SK-N-SH (cell line): Measurements from ENCODE around the gene RHEBL1. TPM values are rescaled to one million over a fixed set of nuclear protein-coding genes. Genes with fewer than 3 reads are reported as not detected.

Experiments used
- CTCF ChIA-PET: fragments of 300-600, 350-600 bp; formaldehyde crosslinking; extraction: SDS; loops from one replicate; lab custom pipeline; 2021; lab: Yijun Ruan, JAX
- POLR2A ChIA-PET: fragments of 350-600 bp; sonication (Branson Sonifier 250); formaldehyde crosslinking; extraction: SDS; loops from one replicate; lab custom pipeline; 2020; ENCODE audit warnings: antibody characterized with exemption, inconsistent platforms; lab: Yijun Ruan, JAX
- DNase-seq: peaks from one replicate; pipeline ENCODE4 v3.0.0; 2012
- H2AFZ ChIP-seq: fragments of 200-600 bp; sonication (generic); 2 replicates; pipeline ENCODE4 v1.8.1; 2016; ENCODE audit warnings: antibody characterized with exemption, mild to moderate bottlenecking, low read depth
- H3F3A ChIP-seq: fragments of 200-600 bp; sonication (generic); replicated peaks from 2 replicates; pipeline ENCODE3; 2016; ENCODE audit warnings: antibody characterized with exemption, mild to moderate bottlenecking; ENCODE audit not compliant: insufficient read depth
- H3K27ac ChIP-seq, 2 experiments: fragments of 200-500 bp in 1 of 2; fragments of 200-600 bp in 1 of 2; sonication (Bioruptor generic) in 1 of 2; sonication (generic), shearing (Covaris generic) in 1 of 2; 2 replicates each; pipeline versions ENCODE4 v1.5.1 to v1.6.1; 2014 to 2016; ENCODE audit warnings: low read depth in 2 of 2, inconsistent platforms in 1 of 2, low read length in 1 of 2, mild to moderate bottlenecking in 1 of 2, mixed read lengths in 1 of 2
- H3K27me3 ChIP-seq: fragments of 200-600 bp; sonication (generic), shearing (Covaris generic); 2 replicates; pipeline ENCODE4 v1.6.1; 2016; ENCODE audit warnings: mixed run types; ENCODE audit not compliant: insufficient read depth
- H3K36me3 ChIP-seq, 2 experiments: fragments of 200-500 bp in 1 of 2; fragments of 200-600 bp in 1 of 2; sonication (Bioruptor generic) in 1 of 2; sonication (generic) in 1 of 2; replicated peaks in 1 of 2; 2 replicates each; pipeline versions ENCODE3 to v1.5.1; 2014 to 2016; ENCODE audit warnings: low read length in 1 of 2, mild to moderate bottlenecking in 1 of 2; ENCODE audit not compliant: insufficient read depth in 2 of 2, control insufficient read depth in 1 of 2
- H3K4me1 ChIP-seq, 2 experiments: fragments of 200-500 bp in 1 of 2; fragments of 200-600 bp in 1 of 2; sonication (Bioruptor generic) in 1 of 2; sonication (generic), shearing (Covaris generic) in 1 of 2; 2 replicates each; pipeline versions ENCODE4 v1.5.1 to v1.6.1; 2014 to 2016; ENCODE audit warnings: low read depth in 1 of 2, low read length in 1 of 2, mixed run types in 1 of 2; ENCODE audit not compliant: insufficient read depth in 2 of 2, control insufficient read depth in 1 of 2
- H3K4me2 ChIP-seq: fragments of 200-600 bp; sonication (generic), shearing (Covaris generic); 2 replicates; pipeline ENCODE4 v1.6.1; 2017; ENCODE audit warnings: mixed run types
- H3K4me3 ChIP-seq, 2 experiments: fragments of 200-500 bp in 1 of 2; fragments of 200-600 bp in 1 of 2; sonication (Bioruptor generic) in 1 of 2; sonication (generic), shearing (Covaris generic) in 1 of 2; 2 replicates each; pipeline versions ENCODE4 v1.5.1 to v1.8.1; 2014 to 2016; ENCODE audit warnings: low read depth in 2 of 2, inconsistent platforms in 1 of 2, low read length in 1 of 2, mild to moderate bottlenecking in 1 of 2, mixed read lengths in 1 of 2, moderate library complexity in 1 of 2
- H3K79me2 ChIP-seq: fragments of 200-600 bp; sonication (generic); 2 replicates; pipeline ENCODE4 v1.8.1; 2017; ENCODE audit warnings: mild to moderate bottlenecking; ENCODE audit not compliant: insufficient read depth
- H3K9ac ChIP-seq: fragments of 200-600 bp; sonication (generic); 2 replicates; pipeline ENCODE4 v1.6.1; 2017; ENCODE audit warnings: mixed run types
- H3K9me2 ChIP-seq: fragments of 200-600 bp; sonication (generic); 2 replicates; pipeline ENCODE4 v1.6.1; 2017; ENCODE audit warnings: mixed run types
- H3K9me3 ChIP-seq: fragments of 200-600 bp; sonication (generic); 2 replicates; pipeline ENCODE4 v1.6.1; 2017; ENCODE audit warnings: mixed run types, mild to moderate bottlenecking, moderate library complexity
- H4K20me1 ChIP-seq: fragments of 200-600 bp; sonication (generic); 2 replicates; pipeline ENCODE4 v1.6.1; 2017; ENCODE audit warnings: mild to moderate bottlenecking, mixed run types; ENCODE audit not compliant: insufficient read depth
- CHD2 ChIP-seq: fragments of 150-350 bp; IDR thresholded peaks from 2 replicates; pipeline ENCODE4 v1.6.1; 2018; ENCODE audit warnings: low read length; ENCODE audit not compliant: partially characterized antibody
- ELF1 ChIP-seq: IDR thresholded peaks from 2 replicates; pipeline ENCODE4 v1.4.0; 2012
- EP300 ChIP-seq, 2 experiments: IDR thresholded peaks; 2 replicates each; pipeline versions ENCODE4 v1.4.0 to v1.6.1; 2012; ENCODE audit warnings: borderline replicate concordance in 1 of 2, low read depth in 1 of 2, low read length in 1 of 2
- EZH2phosphoT487 ChIP-seq: fragments of 200-600 bp; sonication (generic); IDR thresholded peaks from 2 replicates; pipeline ENCODE4 v1.6.1; 2017; ENCODE audit warnings: low read depth, mixed run types, mild to moderate bottlenecking, antibody characterized with exemption, moderate library complexity, borderline replicate concordance
- FOSL2 ChIP-seq: IDR thresholded peaks from 2 replicates; pipeline ENCODE4 v1.4.0; 2012; ENCODE audit warnings: low read depth, mild to moderate bottlenecking, moderate library complexity, borderline replicate concordance
- FOXJ3 ChIP-seq: sonication (generic); formaldehyde crosslinking; IDR thresholded peaks from 2 replicates; pipeline ENCODE4 v1.5.1; 2020; ENCODE audit warnings: mild to moderate bottlenecking, missing genetic modification reagents
- FOXM1 ChIP-seq: IDR thresholded peaks from 2 replicates; pipeline ENCODE4 v1.4.0; 2012; ENCODE audit warnings: low read depth, mild to moderate bottlenecking
- GATA2 ChIP-seq: sonication (generic); formaldehyde crosslinking; IDR thresholded peaks from 2 replicates; pipeline ENCODE4 v1.5.0; 2020; ENCODE audit warnings: mild to moderate bottlenecking, missing genetic modification reagents
- JUND ChIP-seq: IDR thresholded peaks from 2 replicates; pipeline ENCODE4 v1.4.0; 2012
- NFIC ChIP-seq: IDR thresholded peaks from 2 replicates; pipeline ENCODE4 v1.4.0; 2012; ENCODE audit warnings: borderline replicate concordance
- NRF1 ChIP-seq: IDR thresholded peaks from 2 replicates; pipeline ENCODE4 v1.6.1; 2012; ENCODE audit warnings: low read depth, mild to moderate bottlenecking, low read length
- POLR2AphosphoS5 ChIP-seq: IDR thresholded peaks from 2 replicates; pipeline ENCODE4 v1.6.1; 2012; ENCODE audit warnings: low read depth, low read length
- RAD21 ChIP-seq: IDR thresholded peaks from 2 replicates; pipeline ENCODE4 v1.6.1; 2012; ENCODE audit warnings: mild to moderate bottlenecking, low read length
- RCOR1 ChIP-seq: fragments of 150-350 bp; IDR thresholded peaks from 2 replicates; pipeline ENCODE4 v1.6.1; 2017; ENCODE audit warnings: antibody characterized with exemption, low read length
- RFX5 ChIP-seq: IDR thresholded peaks from 2 replicates; pipeline ENCODE4 v1.6.1; 2012; ENCODE audit warnings: mild to moderate bottlenecking, improper control_type of control experiment, low read length
- RXRA ChIP-seq: IDR thresholded peaks from 2 replicates; pipeline ENCODE4 v1.4.0; 2012; ENCODE audit warnings: low read depth, mild to moderate bottlenecking, borderline replicate concordance
- SIN3A ChIP-seq: IDR thresholded peaks from 2 replicates; pipeline ENCODE4 v1.6.1; 2012; ENCODE audit warnings: low read depth, mild to moderate bottlenecking, low read length, moderate library complexity, borderline replicate concordance
- SMC3 ChIP-seq: IDR thresholded peaks from 2 replicates; pipeline ENCODE4 v1.6.1; 2012; ENCODE audit warnings: low read depth, low read length, improper control_type of control experiment
- TCF12 ChIP-seq: IDR thresholded peaks from 2 replicates; pipeline ENCODE4 v1.4.0; 2012
- WGBS: methylation state at CpG from one replicate; pipeline ENCODE4 v1.1.6; 2017; ENCODE audit warnings: low lambda C conversion rate; 5-methylcytosine and 5-hydroxymethylcytosine counted together
- polyA plus RNA-seq, 3 experiments: library from polyadenylated mRNA; depleted of rRNA; stranded (reverse); fragments of >200 nt; gene quantifications; 2 replicates each; pipeline ENCODE4 v1.2.3, GENCODE V29; 2012
- TF ChIP-seq, protein P1 (sequence below): fragments of 150-350 bp; IDR thresholded peaks from 2 replicates; pipeline ENCODE4 v1.6.1; 2016; ENCODE audit warnings: mild to moderate bottlenecking, low read depth, low read length
- TF ChIP-seq, protein P2 (sequence below): fragments of 150-350 bp; IDR thresholded peaks from 2 replicates; pipeline ENCODE4 v1.6.1; 2017; ENCODE audit warnings: antibody characterized with exemption, low read length, low read depth, borderline replicate concordance
- TF ChIP-seq, protein P3 (sequence below): IDR thresholded peaks from 2 replicates; pipeline ENCODE4 v1.6.1; 2012; ENCODE audit warnings: mild to moderate bottlenecking, low read depth, low read length, moderate library complexity

The RHEBL1 gene
- polyA plus RNA-seq, 1 of the 3 experiments (the other 2 are of a cell fraction), result 2.2 TPM

DNA sequence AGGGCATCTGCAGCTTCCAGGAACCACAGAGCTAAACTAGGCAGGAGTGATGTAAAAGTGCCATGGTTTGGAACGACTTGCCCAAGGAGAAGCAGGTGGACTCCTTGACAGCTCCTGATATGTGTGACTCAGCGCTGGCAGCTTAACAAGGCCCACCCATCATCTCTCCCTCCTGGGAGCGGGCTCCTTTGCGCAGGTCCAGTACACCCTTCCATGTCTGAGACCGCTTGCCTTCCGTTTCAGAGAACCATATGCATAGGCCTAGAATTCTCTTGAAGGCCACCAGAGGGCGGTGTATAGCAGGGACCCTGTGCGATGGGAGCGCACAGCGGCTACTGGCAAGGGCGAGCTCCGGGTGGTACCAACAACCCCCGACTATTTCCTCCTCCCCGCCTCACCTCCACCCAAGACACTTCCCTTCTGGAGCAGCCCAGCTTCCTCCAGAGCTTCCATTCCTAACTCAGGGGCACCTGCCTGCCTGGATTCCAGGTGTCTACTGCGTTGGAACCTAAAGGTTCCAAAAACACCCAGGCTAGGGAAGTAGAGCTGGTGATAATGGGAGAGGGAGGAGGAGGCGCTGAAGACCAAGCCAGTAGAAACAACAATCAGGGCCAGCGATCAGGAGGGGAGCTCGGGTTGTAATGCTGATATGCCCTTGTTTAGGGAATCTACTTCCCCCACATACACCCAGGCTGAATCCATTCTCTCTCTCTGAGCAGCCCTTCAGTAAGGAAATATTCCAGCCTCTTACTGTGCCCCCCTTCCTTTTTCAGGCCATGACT, 18.6 kb upstream of the RHEBL1 start (continued):
- TF ChIP-seq POLR2AphosphoS5, result no peak
- peak; percentile 79 for TF ChIP-seq RAD21
- no peak for TF ChIP-seq TCF12
- peak; percentile 34; the same call in 1 of the 2 replicates for TF ChIP-seq FOSL2
- no peak for TF ChIP-seq EZH2phosphoT487
- no peak for TF ChIP-seq JUND
- no peak for TF ChIP-seq RFX5
- TF ChIP-seq FOXJ3 (CRISPR knock-in tag), result no peak
- TF ChIP-seq, protein P1, sequence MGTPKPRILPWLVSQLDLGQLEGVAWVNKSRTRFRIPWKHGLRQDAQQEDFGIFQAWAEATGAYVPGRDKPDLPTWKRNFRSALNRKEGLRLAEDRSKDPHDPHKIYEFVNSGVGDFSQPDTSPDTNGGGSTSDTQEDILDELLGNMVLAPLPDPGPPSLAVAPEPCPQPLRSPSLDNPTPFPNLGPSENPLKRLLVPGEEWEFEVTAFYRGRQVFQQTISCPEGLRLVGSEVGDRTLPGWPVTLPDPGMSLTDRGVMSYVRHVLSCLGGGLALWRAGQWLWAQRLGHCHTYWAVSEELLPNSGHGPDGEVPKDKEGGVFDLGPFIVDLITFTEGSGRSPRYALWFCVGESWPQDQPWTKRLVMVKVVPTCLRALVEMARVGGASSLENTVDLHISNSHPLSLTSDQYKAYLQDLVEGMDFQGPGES, result no peak
- TF ChIP-seq GATA2 (CRISPR knock-in tag), result no peak; the same call in 1 of the 2 replicates
- no peak for TF ChIP-seq RXRA
- TF ChIP-seq NRF1, result peak; percentile 66
- 0 out of 2 replicates have a peak, but pooled peaks have one; percentile 39 for TF ChIP-seq SIN3A
- no peak for TF ChIP-seq NFIC
- TF ChIP-seq SMC3, result peak; percentile 90

DNA sequence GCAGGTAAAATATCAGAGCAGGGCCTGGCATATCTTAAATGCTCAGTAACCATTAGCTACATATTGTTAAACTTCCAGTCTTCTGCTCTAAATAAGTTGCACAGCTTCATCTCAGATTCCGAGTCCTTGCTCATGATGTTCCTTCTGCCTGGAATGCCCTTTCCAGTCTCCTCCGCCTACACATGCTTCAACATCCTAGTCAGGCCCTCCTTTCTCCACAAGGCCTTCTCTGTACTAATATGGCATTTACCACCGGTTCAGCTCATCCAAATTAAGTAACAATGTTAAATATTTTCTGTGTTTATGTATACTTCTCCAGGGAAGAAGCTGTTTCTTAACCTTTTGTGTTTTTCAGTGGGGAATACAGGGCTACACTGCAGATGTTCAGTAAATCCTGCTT, 16.3 kb upstream of the RHEBL1 start:
- H3K36me3 ChIP-seq, result no peaks in the 10 kb centered on the region
- no peaks in the 10 kb centered on the region for H4K20me1 ChIP-seq
- no peak overlapping the region for H3K27ac ChIP-seq
- H3K4me2 ChIP-seq, result no peak overlapping the region
- no peaks in the 10 kb centered on the region for H3K9me3 ChIP-seq
- H3K79me2 ChIP-seq, result no peaks in the 10 kb centered on the region
- H2AFZ ChIP-seq, result no peak overlapping the region
- peaks cover 3% of the 10 kb centered on the region for H3F3A ChIP-seq
- no peak overlapping the region for H3K9ac ChIP-seq
- 69% methylated on average over 3 of the region's 3 CpGs for WGBS
- H3K27me3 ChIP-seq, result no peaks in the 10 kb centered on the region
- no peak for TF ChIP-seq ELF1
- TF ChIP-seq FOSL2, result no peak
- no peak for TF ChIP-seq RAD21
- TF ChIP-seq RCOR1, result no peak
- TF ChIP-seq CHD2, result no peak
- TF ChIP-seq, protein P2, sequence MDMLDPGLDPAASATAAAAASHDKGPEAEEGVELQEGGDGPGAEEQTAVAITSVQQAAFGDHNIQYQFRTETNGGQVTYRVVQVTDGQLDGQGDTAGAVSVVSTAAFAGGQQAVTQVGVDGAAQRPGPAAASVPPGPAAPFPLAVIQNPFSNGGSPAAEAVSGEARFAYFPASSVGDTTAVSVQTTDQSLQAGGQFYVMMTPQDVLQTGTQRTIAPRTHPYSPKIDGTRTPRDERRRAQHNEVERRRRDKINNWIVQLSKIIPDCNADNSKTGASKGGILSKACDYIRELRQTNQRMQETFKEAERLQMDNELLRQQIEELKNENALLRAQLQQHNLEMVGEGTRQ, result no peak
- no peak for TF ChIP-seq EP300 (IDR thresholded peaks at IDR 0.05; ENCODE audit: borderline replicate concordance in 1 of 2, low read depth in 1 of 2, low read length in 1 of 2)
- no peak for TF ChIP-seq RXRA
- no peak for TF ChIP-seq FOXM1
- TF ChIP-seq, protein P3, sequence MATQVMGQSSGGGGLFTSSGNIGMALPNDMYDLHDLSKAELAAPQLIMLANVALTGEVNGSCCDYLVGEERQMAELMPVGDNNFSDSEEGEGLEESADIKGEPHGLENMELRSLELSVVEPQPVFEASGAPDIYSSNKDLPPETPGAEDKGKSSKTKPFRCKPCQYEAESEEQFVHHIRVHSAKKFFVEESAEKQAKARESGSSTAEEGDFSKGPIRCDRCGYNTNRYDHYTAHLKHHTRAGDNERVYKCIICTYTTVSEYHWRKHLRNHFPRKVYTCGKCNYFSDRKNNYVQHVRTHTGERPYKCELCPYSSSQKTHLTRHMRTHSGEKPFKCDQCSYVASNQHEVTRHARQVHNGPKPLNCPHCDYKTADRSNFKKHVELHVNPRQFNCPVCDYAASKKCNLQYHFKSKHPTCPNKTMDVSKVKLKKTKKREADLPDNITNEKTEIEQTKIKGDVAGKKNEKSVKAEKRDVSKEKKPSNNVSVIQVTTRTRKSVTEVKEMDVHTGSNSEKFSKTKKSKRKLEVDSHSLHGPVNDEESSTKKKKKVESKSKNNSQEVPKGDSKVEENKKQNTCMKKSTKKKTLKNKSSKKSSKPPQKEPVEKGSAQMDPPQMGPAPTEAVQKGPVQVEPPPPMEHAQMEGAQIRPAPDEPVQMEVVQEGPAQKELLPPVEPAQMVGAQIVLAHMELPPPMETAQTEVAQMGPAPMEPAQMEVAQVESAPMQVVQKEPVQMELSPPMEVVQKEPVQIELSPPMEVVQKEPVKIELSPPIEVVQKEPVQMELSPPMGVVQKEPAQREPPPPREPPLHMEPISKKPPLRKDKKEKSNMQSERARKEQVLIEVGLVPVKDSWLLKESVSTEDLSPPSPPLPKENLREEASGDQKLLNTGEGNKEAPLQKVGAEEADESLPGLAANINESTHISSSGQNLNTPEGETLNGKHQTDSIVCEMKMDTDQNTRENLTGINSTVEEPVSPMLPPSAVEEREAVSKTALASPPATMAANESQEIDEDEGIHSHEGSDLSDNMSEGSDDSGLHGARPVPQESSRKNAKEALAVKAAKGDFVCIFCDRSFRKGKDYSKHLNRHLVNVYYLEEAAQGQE, result no peak
- no peak for TF ChIP-seq SIN3A
- no peak for TF ChIP-seq GATA2 (CRISPR knock-in tag)
- TF ChIP-seq SMC3, result no peak
- no peak for TF ChIP-seq TCF12
- H3K4me1 ChIP-seq, result peaks cover 0 to 19% of the 10 kb centered on the region in 2 experiments; a peak in 1 of 4 replicates
- POLR2A ChIA-PET, result interaction anchor here (0.6 to 1.2 kb wide), 2 partner anchors 44 to 73 kb away, joined by 3 read pairs; no protein-coding TSS in a partner anchor
- no peak for DNase-seq
- CTCF ChIA-PET, result interaction anchor here (0.9 to 12.8 kb wide), 11 partner anchors 14 to 256 kb away, joined by 3 to 315 read pairs (median 3); partner anchors contain the start of genes DHH, LMBR1L, RHEBL1 and TUBA1B
- H3K4me3 ChIP-seq, result no peak overlapping the region
- no peaks in the 10 kb centered on the region for H3K9me2 ChIP-seq
